ENCODE measurements around the gene CDCA8. TPM values are rescaled to one million over a fixed set of nuclear protein-coding genes. Genes with fewer than 3 reads are reported as not detected.

Gene CDCA8
- total RNA-seq, 1 experiment from 2014 or later, result 57.9 TPM

GRCh38 chr1:37656881-37657280 lies 35.4 kb upstream of the CDCA8 start:
- Histone ChIP-seq H3K27me3 (ENCODE audit: insufficient read depth, low read depth) (peaks cover 33% of the 10 kb centered on the region), H3K79me2 (ENCODE audit: low read depth) (no peaks in the 10 kb centered on the region), H3K9me3 (ENCODE audit: insufficient read depth, low read depth) (no peaks in the 10 kb centered on the region), H3K9me2 (ENCODE audit: insufficient read depth) (no peaks in the 10 kb centered on the region), H2AFZ (no peak overlapping the region), H3K4me1 (replicated peaks; ENCODE audit: insufficient read depth) (no peaks in the 10 kb centered on the region), H3K4me3 (no peak overlapping the region), H4K20me1 (ENCODE audit: insufficient read depth) (no peaks in the 10 kb centered on the region), H3K27ac (no peak overlapping the region), H3F3A (ENCODE audit: insufficient read depth, low read depth) (no peaks in the 10 kb centered on the region; the same call in 1 of the 2 replicates), H3K4me2 (no peak overlapping the region), H3K36me3 (ENCODE audit: low read depth) (no peaks in the 10 kb centered on the region)
- DNase-seq, result no peak
- intact Hi-C loops (cut with micrococcal nuclease; ENCODE audit: unreplicated experiment), result no loop called here
- CTCF ChIA-PET, result interaction anchor here (0.7 kb wide), 1 partner anchor 1017 kb away, joined by 3 read pairs; no protein-coding TSS in a partner anchor
- TF ChIP-seq CTCF (conservative IDR thresholded peaks at IDR 0.05) (no peak), EZH2 (IDR thresholded peaks at IDR 0.05; ENCODE audit: low read depth) (no peak)
- POLR2A ChIA-PET (ENCODE audit: unreplicated experiment), result no interaction called here
- no TSS peak for BruUV-seq (replicated peaks)

- DNase-seq, result no peak
- H4K20me1 ChIP-seq (ENCODE audit: insufficient read depth), result no peaks in the 10 kb centered on the region
- no peaks in the 10 kb centered on the region; the same call in 1 of the 2 replicates for H3F3A ChIP-seq (ENCODE audit: insufficient read depth, low read depth)
- no peak overlapping the region for H3K27ac ChIP-seq
- no peaks in the 10 kb centered on the region for H3K9me3 ChIP-seq (ENCODE audit: insufficient read depth, low read depth)
- no TSS peak for BruUV-seq (replicated peaks)
- H3K4me3 ChIP-seq, result no peak overlapping the region
- no peaks in the 10 kb centered on the region for H3K36me3 ChIP-seq (ENCODE audit: low read depth)
- H3K27me3 ChIP-seq (ENCODE audit: insufficient read depth, low read depth), result peaks cover 33% of the 10 kb centered on the region
- H3K9me2 ChIP-seq (ENCODE audit: insufficient read depth), result no peaks in the 10 kb centered on the region
- H2AFZ ChIP-seq, result no peak overlapping the region
- no peaks in the 10 kb centered on the region for H3K4me1 ChIP-seq (replicated peaks; ENCODE audit: insufficient read depth)
- H3K4me2 ChIP-seq, result no peak overlapping the region
- H3K79me2 ChIP-seq (ENCODE audit: low read depth), result no peaks in the 10 kb centered on the region
- TF ChIP-seq CTCF (conservative IDR thresholded peaks at IDR 0.05), result no peak
- no peak for TF ChIP-seq EZH2 (IDR thresholded peaks at IDR 0.05; ENCODE audit: low read depth)
- ChIA-PET POLR2A (ENCODE audit: unreplicated experiment) (no interaction called here), CTCF (interaction anchor here (0.6 kb wide), 1 partner anchor 188 kb away, joined by 3 read pairs; no protein-coding TSS in a partner anchor)
- intact Hi-C loops (cut with micrococcal nuclease; ENCODE audit: unreplicated experiment), result no loop called here
These were observed 34.5 kb upstream of the CDCA8 start for GRCh38 chr1:37657620-37658412.

- CTCF ChIA-PET, result interaction anchor here (0.6 kb wide), 1 partner anchor 187 kb away, joined by 3 read pairs; no protein-coding TSS in a partner anchor
- POLR2A ChIA-PET (ENCODE audit: unreplicated experiment), result no interaction called here
- H3K79me2 ChIP-seq (ENCODE audit: low read depth), result no peaks in the 10 kb centered on the region
- no peaks in the 10 kb centered on the region for H3K9me3 ChIP-seq (ENCODE audit: insufficient read depth, low read depth)
- TF ChIP-seq EZH2 (IDR thresholded peaks at IDR 0.05; ENCODE audit: low read depth) (no peak), CTCF (conservative IDR thresholded peaks at IDR 0.05) (no peak)
- no TSS peak for BruUV-seq (replicated peaks)
- no peaks in the 10 kb centered on the region for H4K20me1 ChIP-seq (ENCODE audit: insufficient read depth)
- H3K36me3 ChIP-seq (ENCODE audit: low read depth), result no peaks in the 10 kb centered on the region
- DNase-seq, result no peak
- H3K27ac ChIP-seq, result no peak overlapping the region
- H3K27me3 ChIP-seq (ENCODE audit: insufficient read depth, low read depth), result peaks cover 33% of the 10 kb centered on the region
- no peaks in the 10 kb centered on the region for H3K9me2 ChIP-seq (ENCODE audit: insufficient read depth)
- no peak overlapping the region for H3K4me2 ChIP-seq
- H3K4me3 ChIP-seq, result no peak overlapping the region
- H3K4me1 ChIP-seq (replicated peaks; ENCODE audit: insufficient read depth), result no peaks in the 10 kb centered on the region
- no peak overlapping the region for H2AFZ ChIP-seq
- H3F3A ChIP-seq (ENCODE audit: insufficient read depth, low read depth), result no peaks in the 10 kb centered on the region; the same call in 1 of the 2 replicates
- intact Hi-C loops (cut with micrococcal nuclease; ENCODE audit: unreplicated experiment), result no loop called here
These were observed 33.8 kb upstream of the CDCA8 start for GRCh38 chr1:37658486-37658885.

Data from PC-9 (cell line).